Measurements from ENCODE around the gene ANKRD13D.

DNA sequence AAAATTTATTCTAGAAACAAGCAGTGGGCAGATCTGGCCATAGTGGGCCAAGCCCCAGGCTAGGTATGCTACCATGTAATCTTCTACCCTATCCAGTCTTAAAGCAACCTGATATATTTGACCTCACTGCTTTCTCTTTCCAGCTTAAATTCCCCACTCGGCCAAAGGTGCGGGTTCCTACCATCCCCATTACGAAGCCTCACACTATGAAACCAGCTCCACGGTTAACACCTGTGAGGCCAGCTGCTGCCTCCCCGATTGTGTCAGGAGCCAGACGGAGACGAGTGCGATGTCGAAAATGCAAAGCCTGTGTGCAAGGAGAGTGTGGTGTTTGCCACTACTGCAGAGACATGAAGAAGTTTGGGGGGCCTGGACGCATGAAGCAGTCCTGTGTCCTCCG is 44.1 kb upstream of the ANKRD13D start:
- TF ChIP-seq, protein P1, sequence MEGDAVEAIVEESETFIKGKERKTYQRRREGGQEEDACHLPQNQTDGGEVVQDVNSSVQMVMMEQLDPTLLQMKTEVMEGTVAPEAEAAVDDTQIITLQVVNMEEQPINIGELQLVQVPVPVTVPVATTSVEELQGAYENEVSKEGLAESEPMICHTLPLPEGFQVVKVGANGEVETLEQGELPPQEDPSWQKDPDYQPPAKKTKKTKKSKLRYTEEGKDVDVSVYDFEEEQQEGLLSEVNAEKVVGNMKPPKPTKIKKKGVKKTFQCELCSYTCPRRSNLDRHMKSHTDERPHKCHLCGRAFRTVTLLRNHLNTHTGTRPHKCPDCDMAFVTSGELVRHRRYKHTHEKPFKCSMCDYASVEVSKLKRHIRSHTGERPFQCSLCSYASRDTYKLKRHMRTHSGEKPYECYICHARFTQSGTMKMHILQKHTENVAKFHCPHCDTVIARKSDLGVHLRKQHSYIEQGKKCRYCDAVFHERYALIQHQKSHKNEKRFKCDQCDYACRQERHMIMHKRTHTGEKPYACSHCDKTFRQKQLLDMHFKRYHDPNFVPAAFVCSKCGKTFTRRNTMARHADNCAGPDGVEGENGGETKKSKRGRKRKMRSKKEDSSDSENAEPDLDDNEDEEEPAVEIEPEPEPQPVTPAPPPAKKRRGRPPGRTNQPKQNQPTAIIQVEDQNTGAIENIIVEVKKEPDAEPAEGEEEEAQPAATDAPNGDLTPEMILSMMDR (IDR thresholded peaks at IDR 0.05), result no peak
- no peak for TF ChIP-seq POLR2A (IDR thresholded peaks at IDR 0.05)

All from heart left ventricle (tissue), 13 donors.